Right hindlimb (tissue), 1 donor: ENCODE results near the gene CXCR1.
"Not testable (repeated sequence)": the region's sequence is repeated elsewhere in the genome, so short reads cannot be mapped to it uniquely, and the experiment has no call there.

ENCODE experiments used
- DNase-seq: peaks from one replicate; pipeline ENCODE4 v3.0.0-alpha.2; 2018

Gene CXCR1

GRCh38 chr2:218155953-218156479 is 10.7 kb downstream of the CXCR1 start:
- DNase-seq, result no peak

- DNase-seq, result no peak
Measured at GRCh38 chr2:218152777-218153176, 14.0 kb downstream of the CXCR1 start.

- DNase-seq, result no peak
Measured at GRCh38 chr2:218152172-218152571, 14.6 kb downstream of the CXCR1 start.

DNA sequence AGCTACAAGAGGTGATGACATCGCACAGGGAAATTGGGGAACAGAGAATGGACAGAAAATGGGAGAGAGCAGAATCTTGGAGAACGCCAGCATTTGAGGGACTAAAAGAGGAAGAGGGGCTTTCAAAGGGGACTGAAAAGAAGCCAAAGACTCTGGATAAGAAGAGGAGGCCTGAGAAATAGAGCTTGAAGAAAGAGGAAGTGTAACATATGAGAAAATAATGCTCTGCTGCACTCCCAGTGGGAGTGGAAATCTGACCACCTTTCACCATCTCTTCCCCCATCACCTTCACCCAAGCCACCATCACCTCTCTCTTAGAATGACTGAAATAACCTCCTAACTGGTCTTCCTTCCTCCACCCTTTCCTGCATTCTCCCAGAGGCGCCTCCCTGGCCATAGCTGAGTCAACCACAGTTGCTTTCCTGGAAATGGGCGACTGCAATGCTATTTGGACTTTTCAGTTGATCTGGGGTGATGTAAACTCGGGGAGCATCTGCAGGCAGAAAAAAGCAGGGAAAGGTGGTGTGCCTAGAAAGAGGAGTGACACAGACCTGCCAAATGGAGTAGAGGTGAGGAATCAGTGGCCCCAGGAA is 16.8 kb downstream of the CXCR1 start:
- DNase-seq, result no peak

DNA sequence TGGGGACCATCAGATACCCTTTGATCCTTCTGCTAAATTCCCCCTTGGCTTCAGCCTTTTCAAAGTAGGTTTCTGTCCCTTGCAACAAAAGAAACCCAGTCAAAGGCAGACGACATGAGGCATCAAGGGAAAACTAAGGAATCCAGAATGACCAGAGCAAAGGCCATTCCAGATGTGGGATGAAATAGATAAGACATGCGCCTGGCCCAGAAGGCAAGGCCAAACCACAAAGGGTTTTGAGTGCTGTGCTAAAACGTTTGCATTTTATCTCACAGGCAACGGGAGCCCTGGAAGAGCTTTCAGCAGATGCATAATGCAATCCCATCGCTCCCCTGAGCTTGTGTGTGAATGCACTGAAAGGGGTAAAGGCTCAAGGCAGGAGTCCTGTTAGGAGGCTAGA is 17.7 kb downstream of the CXCR1 start:
- DNase-seq, result no peak

GRCh38 chr2:218146056-218146455 is 20.7 kb downstream of the CXCR1 start:
- no peak for DNase-seq

DNA sequence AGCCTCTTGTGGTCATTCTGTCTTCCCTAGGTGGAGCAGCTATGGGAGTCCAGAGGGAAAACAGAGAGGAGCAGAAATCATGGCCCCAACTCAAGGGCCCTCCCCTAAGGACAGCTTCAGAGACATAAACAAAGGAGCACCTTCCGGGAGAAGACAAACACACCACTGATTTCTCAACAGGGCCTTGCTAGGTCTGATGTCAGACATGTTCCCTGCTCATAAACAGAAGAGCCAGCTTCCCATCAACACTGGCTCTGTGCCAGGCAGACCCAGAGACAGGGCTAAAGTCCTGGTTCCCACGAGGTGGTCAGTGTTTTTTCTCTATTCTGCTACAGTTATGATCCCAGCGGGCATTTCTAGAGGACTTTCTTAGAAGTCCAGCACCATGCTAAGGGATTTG is 21.6 kb downstream of the CXCR1 start:
- no peak for DNase-seq

- no peak for DNase-seq
Measured at GRCh38 chr2:218138047-218138446, 28.7 kb downstream of the CXCR1 start.

GRCh38 chr2:218137514-218137913 is 29.2 kb downstream of the CXCR1 start:
- DNase-seq, result no peak

- DNase-seq, result no peak
Measured at GRCh38 chr2:218130822-218131221, 35.9 kb downstream of the CXCR1 start.

GRCh38 chr2:218130377-218130776 is 36.4 kb downstream of the CXCR1 start:
- no peak for DNase-seq

DNA sequence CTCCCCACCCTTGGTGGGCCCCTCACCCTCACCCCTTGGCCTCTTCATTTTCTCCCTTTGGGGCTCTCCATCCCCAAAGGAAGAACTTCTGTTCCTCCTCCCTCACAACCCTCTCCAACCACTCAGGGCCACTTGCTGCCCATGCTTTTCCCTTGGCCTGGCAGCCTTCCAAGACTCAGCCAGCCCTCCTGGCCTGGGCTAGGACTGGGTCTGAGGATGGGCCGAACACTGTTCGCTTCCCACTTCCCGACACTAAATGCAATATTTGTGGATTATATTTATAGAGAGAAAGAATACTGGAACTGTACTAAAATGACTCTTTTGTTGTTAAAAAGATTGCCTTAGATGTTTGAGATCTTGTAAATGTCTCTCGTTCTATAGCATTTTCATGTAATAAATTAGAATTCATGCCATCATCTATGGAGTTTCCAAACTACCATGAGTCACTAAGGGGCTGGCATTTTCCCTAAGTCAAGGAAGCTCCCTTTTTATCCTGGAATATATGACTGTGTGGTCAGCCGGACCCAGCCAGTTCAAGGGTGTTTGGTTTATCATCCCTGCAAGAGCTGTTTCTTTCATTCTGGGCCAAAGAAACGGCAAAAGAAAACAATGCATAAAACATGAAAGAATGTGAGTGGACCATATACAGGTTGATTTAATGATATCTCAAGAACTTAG is 37.2 kb downstream of the CXCR1 start:
- no peak for DNase-seq

- no peak for DNase-seq
Measured at GRCh38 chr2:218128781-218129457, 37.8 kb downstream of the CXCR1 start.

- no peak for DNase-seq
Measured at GRCh38 chr2:218127929-218128455, 38.8 kb downstream of the CXCR1 start.

DNA sequence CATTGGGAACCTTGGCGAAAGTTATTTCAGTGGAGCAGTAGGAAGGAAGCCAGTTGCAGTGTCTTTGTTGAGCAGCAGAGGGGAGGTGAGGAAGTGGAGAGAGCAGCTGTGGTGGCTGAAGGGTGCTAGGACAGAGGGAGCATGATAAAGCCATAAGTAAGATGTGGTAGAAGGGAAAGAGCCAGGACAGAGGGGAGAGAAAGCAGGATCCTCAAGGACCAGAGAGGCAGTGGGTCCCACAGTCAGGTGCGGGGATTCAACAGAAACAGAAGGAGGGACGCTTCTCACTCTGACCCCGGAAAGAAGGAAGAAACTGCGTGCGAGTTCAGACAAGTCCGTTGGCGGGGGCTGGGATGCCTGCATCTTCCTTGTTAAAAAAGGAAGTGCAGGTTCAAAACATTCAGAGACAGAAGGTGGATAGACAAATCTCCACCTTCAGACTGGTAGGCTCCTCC is 41.1 kb downstream of the CXCR1 start, which contains the start of gene CXCR2:
Gene CXCR2 (plus strand): TSS at position 403 of the 455 bp plus-strand sequence. CDS start 8,774 bp downstream, outside the sequence.
- no peak for DNase-seq

DNA sequence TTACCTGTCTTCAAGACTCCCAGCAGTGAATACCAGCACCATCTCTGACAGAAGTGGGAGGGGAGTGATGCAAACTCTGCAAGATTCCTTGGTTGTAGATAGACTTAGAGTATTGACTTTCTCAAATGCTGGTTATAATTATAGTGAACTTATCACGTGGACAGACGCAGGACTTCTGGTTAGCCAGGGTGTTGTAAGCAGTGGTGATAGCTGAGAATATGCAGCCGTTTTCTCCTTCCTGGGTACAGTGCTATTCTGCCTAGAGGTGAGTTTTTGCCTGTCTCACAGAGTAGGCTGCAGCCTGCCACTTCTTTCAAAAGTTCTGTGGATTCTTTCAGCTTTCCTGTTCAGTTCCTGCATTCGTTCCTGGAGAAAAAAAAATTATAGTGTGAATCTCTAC is 41.7 kb downstream of the CXCR1 start:
- DNase-seq, result no peak

DNA sequence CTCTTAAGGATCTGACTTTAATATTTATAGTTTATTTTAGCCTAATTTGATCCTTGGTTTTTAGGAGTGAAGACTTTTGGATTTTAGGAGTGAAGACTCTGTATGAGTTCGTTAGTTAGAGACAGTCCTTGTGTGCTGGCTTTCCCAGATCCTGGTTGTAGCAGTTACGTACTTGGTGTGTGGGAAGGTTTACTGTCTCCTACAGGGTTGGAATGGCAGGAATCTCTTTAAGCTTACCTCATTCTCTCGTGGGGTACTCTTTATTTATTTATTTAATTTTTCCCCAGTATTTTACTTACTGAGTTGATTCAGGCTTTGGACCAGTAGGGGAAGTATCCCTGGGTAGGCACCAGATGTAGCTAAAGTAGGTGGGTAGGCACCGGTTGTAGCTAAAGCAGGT is 42.8 kb downstream of the CXCR1 start:
- DNase-seq, result no peak

GRCh38 chr2:218122286-218122685 is 44.5 kb downstream of the CXCR1 start:
- DNase-seq, result not testable (repeated sequence)

DNA sequence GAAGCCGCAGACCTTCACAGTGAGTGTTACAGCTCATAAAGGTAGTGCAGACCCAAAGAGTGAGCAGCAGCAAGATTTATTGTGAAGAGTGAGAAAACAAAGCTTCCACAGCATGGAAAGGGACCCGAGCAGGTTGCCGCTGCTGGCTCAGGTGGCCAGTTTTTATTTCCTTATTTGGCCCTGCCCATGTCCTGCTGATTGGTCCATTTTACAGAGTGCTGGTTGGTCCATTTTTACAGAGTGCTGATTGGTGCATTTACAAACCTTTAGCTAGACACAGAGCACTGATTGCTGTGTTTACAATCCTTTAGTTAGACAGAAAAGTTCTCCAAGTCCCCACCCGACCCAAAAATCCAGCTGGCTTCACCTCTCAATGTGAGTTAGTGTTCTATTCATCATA is 45.0 kb downstream of the CXCR1 start:
- DNase-seq, result not testable (repeated sequence)
